CD4-positive, alpha-beta T cell treated with Interleukin-6 at 100 ng/mL for 8 hours (primary cell): Measurements from ENCODE around the gene TRPM4.

Experiments
- DNase-seq: peaks from one replicate; pipeline ENCODE4 v3.0.0-alpha.2; 2020; ENCODE audit warnings: mixed read lengths, low spot score

TRPM4 gene

DNA sequence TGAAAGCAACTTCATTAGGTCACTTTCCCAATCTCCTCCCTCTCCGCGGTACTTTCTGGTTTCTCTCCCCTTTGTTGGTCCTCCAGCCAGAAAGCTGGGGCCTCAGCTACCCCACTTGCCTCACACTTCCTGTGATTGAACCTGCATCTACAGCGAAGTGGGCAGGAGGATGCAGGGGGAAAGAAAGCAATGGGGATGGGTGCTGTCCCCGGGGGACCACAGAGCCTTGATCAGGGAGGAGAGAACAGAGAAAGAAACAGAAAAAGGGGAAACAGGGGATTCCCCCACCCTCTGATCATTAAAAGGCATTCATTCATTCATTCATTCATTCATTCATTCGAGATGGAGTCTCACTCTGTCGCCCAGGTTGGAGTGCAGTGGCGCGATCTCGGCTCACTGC lies 74.2 kb downstream of the TRPM4 start:
- DNase-seq: no peak

DNA sequence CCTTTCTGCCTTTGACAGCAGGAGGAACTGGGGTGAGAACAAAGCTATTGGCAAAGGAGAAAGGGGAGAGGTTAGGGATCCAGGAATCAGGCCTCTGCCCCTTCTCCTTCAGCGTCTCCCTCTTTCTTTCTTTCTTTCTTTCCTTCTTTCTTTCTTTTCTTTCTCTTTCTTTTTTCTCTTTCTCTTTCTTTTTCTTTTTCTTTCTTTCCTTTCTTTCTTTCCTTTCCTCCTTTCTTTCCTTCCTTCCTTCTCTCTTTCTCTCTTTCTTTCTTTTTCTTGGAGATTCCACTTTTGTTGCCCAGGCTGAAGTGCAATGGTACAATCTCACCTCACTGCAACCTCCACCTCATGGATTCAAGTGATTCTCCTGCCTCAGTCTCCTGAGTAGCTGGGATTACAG lies 75.6 kb downstream of the TRPM4 start:
- DNase-seq: no peak

DNA sequence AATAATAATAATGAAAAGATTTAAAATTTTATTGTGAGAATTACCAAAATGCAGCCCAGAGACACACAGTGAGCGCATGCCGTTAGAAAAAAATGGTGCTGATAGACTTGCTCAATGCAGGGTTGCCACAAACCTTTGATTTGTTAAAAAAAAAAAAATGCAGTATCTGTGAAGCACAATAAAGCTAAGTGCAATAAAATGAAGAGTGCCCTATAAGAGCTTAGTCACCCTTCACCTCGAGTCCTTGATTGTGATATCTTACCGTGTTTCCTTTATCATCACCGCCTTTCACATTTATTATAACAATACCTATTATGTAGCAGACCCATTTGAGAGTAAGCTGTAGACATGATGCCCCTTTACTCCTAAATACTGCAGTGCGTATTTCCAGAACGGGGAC lies 84.2 kb downstream of the TRPM4 start:
- DNase-seq: no peak

DNA sequence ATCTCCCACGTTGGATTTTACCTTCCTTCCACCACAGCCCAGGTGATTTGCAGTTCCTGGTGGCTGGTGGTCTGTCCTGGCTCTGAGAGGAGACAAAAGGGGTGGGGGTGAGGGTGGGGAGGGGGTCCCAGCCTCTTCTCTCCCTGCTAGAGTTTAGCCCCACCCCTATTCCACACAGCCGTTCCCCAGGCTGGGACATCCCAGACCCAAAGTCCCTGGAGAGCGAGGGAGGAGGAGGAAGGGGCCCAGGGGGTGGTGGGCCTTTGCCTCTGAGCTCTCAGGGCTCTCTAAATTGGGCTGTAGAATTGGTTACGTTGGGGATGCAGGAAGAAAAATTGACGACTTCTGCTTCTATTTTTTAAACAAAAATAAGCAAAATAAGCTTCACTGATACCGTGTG lies 85.5 kb downstream of the TRPM4 start:
- no peak for DNase-seq

DNA sequence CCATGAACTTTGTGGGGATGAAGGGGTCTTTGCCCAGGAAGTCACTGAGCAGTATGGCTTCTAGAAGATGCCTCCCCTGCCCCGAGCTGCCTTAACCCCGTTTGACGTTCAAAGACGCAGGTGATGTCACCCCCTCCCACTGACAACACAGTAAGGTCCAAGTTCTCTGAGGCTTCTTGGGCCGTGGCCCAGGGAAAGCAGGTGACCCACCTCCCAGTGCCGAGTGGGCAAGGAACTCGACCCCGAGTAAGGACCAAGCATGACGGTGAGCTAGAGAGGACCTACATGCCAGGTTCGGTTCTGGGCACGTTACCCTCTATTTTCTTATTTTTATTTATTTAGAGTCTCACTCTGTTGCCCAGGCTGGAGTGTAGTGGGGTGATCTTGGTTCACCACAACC lies 86.1 kb downstream of the TRPM4 start:
- DNase-seq: no peak

DNA sequence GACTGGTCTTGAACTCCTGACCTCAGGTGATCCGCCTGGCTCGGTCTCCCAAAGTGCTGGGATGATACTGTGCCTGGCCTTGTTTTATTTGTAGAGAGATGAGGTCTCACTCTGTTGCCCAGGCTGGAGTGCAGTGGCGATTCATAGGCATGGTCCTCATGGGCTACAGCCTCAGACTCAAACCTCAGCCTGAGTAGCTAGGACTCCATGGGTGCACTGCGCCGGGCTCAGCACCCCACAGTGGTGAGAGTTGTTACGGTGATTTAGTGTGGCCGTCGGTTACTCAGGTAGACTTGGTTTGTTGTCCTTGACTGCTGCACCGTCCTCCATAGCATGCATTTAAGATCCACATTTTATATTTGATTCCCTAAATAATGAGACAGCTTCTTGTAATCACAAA lies 86.7 kb downstream of the TRPM4 start:
- DNase-seq: no peak

DNA sequence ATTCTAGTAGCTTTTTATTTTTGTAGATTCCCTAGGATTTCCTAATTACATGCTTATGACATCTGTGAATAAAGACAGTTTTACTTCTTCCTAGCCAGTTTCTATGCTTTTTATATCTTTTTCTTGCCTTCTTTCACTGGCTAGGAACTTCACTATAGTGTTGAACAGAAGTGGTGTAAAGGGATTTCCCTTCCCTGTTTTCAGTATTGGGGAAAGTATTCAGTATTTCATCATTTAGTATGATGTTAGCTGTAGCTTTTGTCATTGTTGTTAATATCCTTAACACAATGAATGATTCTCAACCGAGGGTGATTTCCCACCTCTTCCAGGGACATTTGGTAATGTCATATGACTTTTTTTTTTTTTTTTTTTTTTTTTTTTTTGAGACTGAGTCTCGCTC lies 90.1 kb downstream of the TRPM4 start:
- DNase-seq: no peak

DNA sequence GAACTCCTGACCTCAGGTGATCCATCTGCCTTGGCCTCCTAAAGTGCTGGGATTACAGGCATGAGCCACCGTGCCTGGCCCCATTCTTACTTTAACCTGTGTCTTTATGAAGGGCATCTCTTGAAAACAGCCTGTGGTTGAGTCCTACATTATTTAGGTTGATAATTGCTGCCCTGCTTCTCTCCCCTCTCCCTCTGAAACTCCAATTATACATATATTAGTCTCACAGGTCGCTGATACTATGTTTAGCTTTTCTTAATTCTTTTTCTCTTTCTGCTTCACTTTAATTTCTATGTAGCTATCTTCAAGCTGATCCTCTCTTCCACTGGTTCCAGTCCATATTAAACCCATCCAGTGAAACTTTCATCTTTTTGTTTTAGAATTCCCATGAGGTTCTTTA lies 92.3 kb downstream of the TRPM4 start:
- no peak for DNase-seq

DNA sequence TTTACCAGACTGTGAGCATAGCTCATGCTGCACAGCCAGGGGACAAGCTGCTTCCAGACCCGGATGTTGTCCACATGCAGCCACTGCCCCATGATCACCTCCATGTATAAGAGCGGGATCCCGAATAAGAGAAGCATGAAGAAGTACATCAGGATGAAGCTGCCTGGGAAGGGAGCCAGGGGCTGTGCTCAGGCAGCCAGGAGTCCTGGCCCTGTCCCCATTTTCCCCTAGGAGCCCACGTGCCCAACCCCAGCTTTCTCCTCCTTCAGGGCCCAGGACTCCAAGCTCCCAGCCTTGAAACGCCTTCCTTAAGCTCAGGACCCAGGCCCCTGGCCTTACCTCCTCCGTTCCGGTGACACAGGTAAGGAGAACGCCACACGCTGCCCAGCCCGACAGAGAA lies 98.1 kb downstream of the TRPM4 start:
- DNase-seq: no peak

DNA sequence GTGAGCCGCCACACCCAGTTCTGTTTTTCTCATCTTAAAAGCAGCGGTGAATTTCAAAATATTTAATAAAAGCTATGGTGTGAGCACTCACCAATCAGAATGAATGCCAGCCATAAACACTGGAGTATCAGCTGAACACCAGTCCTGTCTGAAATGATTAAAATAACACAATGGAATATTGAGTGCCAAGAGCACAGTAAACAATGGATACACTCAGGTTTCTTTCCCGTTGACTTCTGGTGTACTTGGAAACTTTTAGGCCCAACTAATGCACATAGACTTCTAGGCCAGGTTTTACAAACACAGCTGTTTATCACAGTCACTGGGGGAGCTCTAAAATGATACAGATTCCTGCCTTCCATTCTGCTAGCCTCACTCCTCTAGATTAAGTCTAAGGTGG lies 99.1 kb downstream of the TRPM4 start:
- no peak for DNase-seq
